ENCODE measurements around the gene CORIN.
"Not testable (repeated sequence)": the region's sequence is repeated elsewhere in the genome, so short reads cannot be mapped to it uniquely, and the experiment has no call there.

DNA sequence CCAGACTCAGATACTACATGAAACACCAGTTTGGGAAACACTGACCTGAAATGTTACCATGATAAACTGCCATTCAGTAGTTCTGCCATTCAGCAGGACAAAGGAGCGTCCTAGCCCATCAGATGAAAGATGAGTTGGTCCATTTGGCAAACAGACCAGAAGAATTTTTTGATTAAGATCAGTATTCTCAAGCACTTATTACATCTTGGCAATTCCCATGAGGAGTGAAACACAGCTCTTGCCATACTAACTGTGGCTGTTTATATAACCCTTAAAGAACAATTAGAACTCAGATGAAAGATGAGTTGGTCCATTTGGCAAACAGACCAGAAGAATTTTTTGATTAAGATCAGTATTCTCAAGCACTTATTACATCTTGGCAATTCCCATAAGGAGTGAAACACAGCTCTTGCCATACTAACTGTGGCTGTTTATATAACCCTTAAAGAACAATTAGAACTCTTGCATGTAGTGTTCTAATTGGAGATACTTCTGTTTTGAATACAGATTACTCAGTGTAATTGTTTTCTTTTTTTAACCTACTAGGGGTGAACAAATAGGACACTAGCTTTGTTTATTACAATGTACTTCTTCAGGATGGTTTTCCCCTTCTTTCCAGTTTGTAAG lies 146.0 kb downstream of the CORIN start:
- TF ChIP-seq POLR2A (IDR thresholded peaks at IDR 0.05), result not testable (repeated sequence)
- TF ChIP-seq, protein P1, sequence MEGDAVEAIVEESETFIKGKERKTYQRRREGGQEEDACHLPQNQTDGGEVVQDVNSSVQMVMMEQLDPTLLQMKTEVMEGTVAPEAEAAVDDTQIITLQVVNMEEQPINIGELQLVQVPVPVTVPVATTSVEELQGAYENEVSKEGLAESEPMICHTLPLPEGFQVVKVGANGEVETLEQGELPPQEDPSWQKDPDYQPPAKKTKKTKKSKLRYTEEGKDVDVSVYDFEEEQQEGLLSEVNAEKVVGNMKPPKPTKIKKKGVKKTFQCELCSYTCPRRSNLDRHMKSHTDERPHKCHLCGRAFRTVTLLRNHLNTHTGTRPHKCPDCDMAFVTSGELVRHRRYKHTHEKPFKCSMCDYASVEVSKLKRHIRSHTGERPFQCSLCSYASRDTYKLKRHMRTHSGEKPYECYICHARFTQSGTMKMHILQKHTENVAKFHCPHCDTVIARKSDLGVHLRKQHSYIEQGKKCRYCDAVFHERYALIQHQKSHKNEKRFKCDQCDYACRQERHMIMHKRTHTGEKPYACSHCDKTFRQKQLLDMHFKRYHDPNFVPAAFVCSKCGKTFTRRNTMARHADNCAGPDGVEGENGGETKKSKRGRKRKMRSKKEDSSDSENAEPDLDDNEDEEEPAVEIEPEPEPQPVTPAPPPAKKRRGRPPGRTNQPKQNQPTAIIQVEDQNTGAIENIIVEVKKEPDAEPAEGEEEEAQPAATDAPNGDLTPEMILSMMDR (IDR thresholded peaks at IDR 0.05), result not testable (repeated sequence)
